ENCODE measurements around the gene STARD7. TPM values are rescaled to one million over a fixed set of nuclear protein-coding genes. Genes with fewer than 3 reads are reported as not detected.

Gene STARD7
- total and polyA plus RNA-seq, 2 donors (not counting 3 experiments of a cell fraction or from before 2014, with no cell fraction given): 61.2 to 132 TPM

GRCh38 chr2:96137321-96138178 lies 71.1 kb downstream of the STARD7 start:
- Histone ChIP-seq H3K4me3 (replicated peaks in 1 of 3; ENCODE audit: insufficient read depth in 1 of 3, low read depth in 1 of 3, low read length in 3 of 3) (no peak overlapping the region), H3K36me3 (ENCODE audit: control insufficient read depth in 2 of 2, extremely low read depth in 1 of 2, insufficient read depth in 2 of 2, low read length in 2 of 2) (no peaks in the 10 kb centered on the region), H4K20me1 (replicated peaks; ENCODE audit: control insufficient read depth, extremely low read depth, insufficient read depth, low read length) (no peaks in the 10 kb centered on the region), H3K9ac (replicated peaks; ENCODE audit: extremely low read depth, insufficient read depth, low read length) (no peak overlapping the region), H3K79me2 (ENCODE audit: control insufficient read depth, insufficient read depth, low read length) (no peaks in the 10 kb centered on the region), H2AFZ (ENCODE audit: low read depth, low read length) (no peak overlapping the region), H3K9me1 (replicated peaks; ENCODE audit: control insufficient read depth, extremely low read depth, insufficient read depth, low read length) (no peaks in the 10 kb centered on the region), H3K27me3 (ENCODE audit: control insufficient read depth in 2 of 2, insufficient read depth in 2 of 2, low read length in 2 of 2) (peaks cover 0 to 3% of the 10 kb centered on the region in 2 experiments), H3K9me3 (replicated peaks; ENCODE audit: control insufficient read depth, insufficient read depth, low read length) (no peaks in the 10 kb centered on the region), H3K27ac (ENCODE audit: insufficient read depth, low read depth, low read length) (no peak overlapping the region), H3K4me1 (ENCODE audit: control insufficient read depth, extremely low read depth, insufficient read depth, low read length) (no peaks in the 10 kb centered on the region), H3K4me2 (ENCODE audit: insufficient read depth, low read length) (no peak overlapping the region)
- TF ChIP-seq JUN (IDR thresholded peaks at IDR 0.05; ENCODE audit: borderline replicate concordance, insufficient read depth, insufficient read length, low read depth): no peak
- TF ChIP-seq EZH2 (IDR thresholded peaks at IDR 0.05; ENCODE audit: borderline replicate concordance, low read depth, low read length, severe bottlenecking): no peak
- TF ChIP-seq POLR2A (IDR thresholded peaks at IDR 0.05; ENCODE audit: low read depth, low read length): no peak
- no peak for TF ChIP-seq GATA2 (IDR thresholded peaks at IDR 0.05; ENCODE audit: insufficient read depth, insufficient read length, low read depth, low read length)
- TF ChIP-seq MYC (IDR thresholded peaks at IDR 0.05; ENCODE audit: low read depth, low read length): no peak
- no peak for FAIRE-seq
- BruUV-seq (replicated peaks): no TSS peak
- ChIA-PET CTCF (interaction anchor here (0.6 to 6.0 kb wide), 9 partner anchors 10 to 373 kb away, joined by 3 to 208 read pairs (median 9); partner anchors contain the start of genes CIAO1 and TMEM127), POLR2A (no interaction called here)
- DNase-seq (ENCODE audit: low read depth, low spot score): no peak
- dilution Hi-C loops (cut with MboI; ENCODE audit: extremely low pct_ligation_motif_present, low sequenced_read_pairs) (no loop called here), intact Hi-C loops (cut with micrococcal nuclease) (loop anchor here (1.0 to 2.0 kb wide), 3 partner anchors 37 to 371 kb away; no protein-coding TSS in a partner anchor)

GRCh38 chr2:96136129-96136720 lies 72.4 kb downstream of the STARD7 start:
- DNase-seq (ENCODE audit: low read depth, low spot score) (no peak), FAIRE-seq (no peak)
- TF ChIP-seq EZH2 (IDR thresholded peaks at IDR 0.05; ENCODE audit: borderline replicate concordance, low read depth, low read length, severe bottlenecking): no peak
- no peak for TF ChIP-seq POLR2AphosphoS5 (IDR thresholded peaks at IDR 0.05; ENCODE audit: insufficient read depth, low read depth, low read length)
- no peaks in the 10 kb centered on the region for H3K36me3 ChIP-seq (ENCODE audit: control insufficient read depth in 2 of 2, extremely low read depth in 1 of 2, insufficient read depth in 2 of 2, low read length in 2 of 2)
- H3K4me1 ChIP-seq (ENCODE audit: control insufficient read depth, extremely low read depth, insufficient read depth, low read length): no peaks in the 10 kb centered on the region
- no peaks in the 10 kb centered on the region for H3K9me3 ChIP-seq (replicated peaks; ENCODE audit: control insufficient read depth, insufficient read depth, low read length)
- H3K4me2 ChIP-seq (ENCODE audit: insufficient read depth, low read length): no peak overlapping the region
- intact Hi-C loops (cut with micrococcal nuclease) (no loop called here), dilution Hi-C loops (cut with MboI; ENCODE audit: extremely low pct_ligation_motif_present, low sequenced_read_pairs) (no loop called here)
- H3K27me3 ChIP-seq (ENCODE audit: control insufficient read depth in 2 of 2, insufficient read depth in 2 of 2, low read length in 2 of 2): peaks cover 0 to 3% of the 10 kb centered on the region in 2 experiments
- POLR2A ChIA-PET: no interaction called here
- H2AFZ ChIP-seq (ENCODE audit: low read depth, low read length): no peak overlapping the region
- no peaks in the 10 kb centered on the region for H4K20me1 ChIP-seq (replicated peaks; ENCODE audit: control insufficient read depth, extremely low read depth, insufficient read depth, low read length)
- CTCF ChIA-PET: interaction anchor here (1.0 to 6.0 kb wide), 4 partner anchors 19 to 144 kb away, joined by 3 to 208 read pairs (median 20); no protein-coding TSS in a partner anchor
- no TSS peak for BruUV-seq (replicated peaks)
- no peak overlapping the region for H3K9ac ChIP-seq (replicated peaks; ENCODE audit: extremely low read depth, insufficient read depth, low read length)
- H3K27ac ChIP-seq (ENCODE audit: insufficient read depth, low read depth, low read length): no peak overlapping the region
- H3K79me2 ChIP-seq (ENCODE audit: control insufficient read depth, insufficient read depth, low read length): no peaks in the 10 kb centered on the region
- no peak overlapping the region for H3K4me3 ChIP-seq (replicated peaks in 1 of 3; ENCODE audit: insufficient read depth in 1 of 3, low read depth in 1 of 3, low read length in 3 of 3)
- no peaks in the 10 kb centered on the region for H3K9me1 ChIP-seq (replicated peaks; ENCODE audit: control insufficient read depth, extremely low read depth, insufficient read depth, low read length)
